PC-3 (cell line): ENCODE data around the gene ZNF529.

Experiments used
- EZH2 ChIP-seq: fragments of 300-600 bp; sonication (generic); IDR thresholded peaks from one replicate; pipeline ENCODE4 v1.6.1; 2017; ENCODE audit warnings: antibody characterized with exemption, mild to moderate bottlenecking, low read length; ENCODE audit not compliant: unreplicated experiment
- TF ChIP-seq, protein P1 (sequence below): fragments of 300-600 bp; sonication (generic); conservative IDR thresholded peaks from 2 replicates; pipeline ENCODE4 v1.5.1; 2017; ENCODE audit warnings: antibody characterized with exemption, low read depth, mild to moderate bottlenecking, low read length

- TF ChIP-seq, protein P1, sequence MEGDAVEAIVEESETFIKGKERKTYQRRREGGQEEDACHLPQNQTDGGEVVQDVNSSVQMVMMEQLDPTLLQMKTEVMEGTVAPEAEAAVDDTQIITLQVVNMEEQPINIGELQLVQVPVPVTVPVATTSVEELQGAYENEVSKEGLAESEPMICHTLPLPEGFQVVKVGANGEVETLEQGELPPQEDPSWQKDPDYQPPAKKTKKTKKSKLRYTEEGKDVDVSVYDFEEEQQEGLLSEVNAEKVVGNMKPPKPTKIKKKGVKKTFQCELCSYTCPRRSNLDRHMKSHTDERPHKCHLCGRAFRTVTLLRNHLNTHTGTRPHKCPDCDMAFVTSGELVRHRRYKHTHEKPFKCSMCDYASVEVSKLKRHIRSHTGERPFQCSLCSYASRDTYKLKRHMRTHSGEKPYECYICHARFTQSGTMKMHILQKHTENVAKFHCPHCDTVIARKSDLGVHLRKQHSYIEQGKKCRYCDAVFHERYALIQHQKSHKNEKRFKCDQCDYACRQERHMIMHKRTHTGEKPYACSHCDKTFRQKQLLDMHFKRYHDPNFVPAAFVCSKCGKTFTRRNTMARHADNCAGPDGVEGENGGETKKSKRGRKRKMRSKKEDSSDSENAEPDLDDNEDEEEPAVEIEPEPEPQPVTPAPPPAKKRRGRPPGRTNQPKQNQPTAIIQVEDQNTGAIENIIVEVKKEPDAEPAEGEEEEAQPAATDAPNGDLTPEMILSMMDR: no peak
- TF ChIP-seq EZH2: no peak
Observed at GRCh38 chr19:36527873-36528193, 45.3 kb downstream of the ZNF529 start.
